Measurements from ENCODE around the gene KRT9.

DNA sequence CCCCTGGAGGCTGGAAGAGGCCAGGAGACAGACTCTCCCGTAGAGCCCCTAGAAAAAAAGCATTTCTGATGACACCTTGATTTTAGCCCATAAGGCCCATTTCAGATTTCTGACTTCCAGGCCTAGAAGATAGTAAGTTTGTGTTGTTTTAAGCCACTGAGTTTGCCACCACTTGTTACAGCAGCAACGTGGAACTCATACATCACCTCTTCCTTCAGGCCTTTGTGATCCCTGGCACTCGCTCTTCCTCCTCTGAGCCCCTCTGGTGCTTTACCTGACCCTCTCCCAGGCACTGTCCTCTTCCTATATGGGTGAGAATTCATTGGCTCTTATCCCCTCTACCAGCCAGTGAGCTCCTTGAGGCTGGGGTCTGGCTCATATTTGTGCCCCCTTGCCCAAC is 25.0 kb downstream of the KRT9 start:
- TF ChIP-seq CTCF (IDR thresholded peaks at IDR 0.05) (no peak), POLR2A (IDR thresholded peaks at IDR 0.05) (no peak), POLR2AphosphoS5 (IDR thresholded peaks at IDR 0.05) (no peak)

Measured in prostate gland (tissue), 2 donors.